ENCODE measurements around the gene GPR108. TPM values are rescaled to one million over a fixed set of nuclear protein-coding genes. Genes with fewer than 3 reads are reported as not detected.

GPR108 gene
- total and polyA plus RNA-seq, 2 of the 8 experiments (the other 6 are each of a cell fraction or from before 2014, with no cell fraction given): 34.9 to 46.0 TPM

DNA sequence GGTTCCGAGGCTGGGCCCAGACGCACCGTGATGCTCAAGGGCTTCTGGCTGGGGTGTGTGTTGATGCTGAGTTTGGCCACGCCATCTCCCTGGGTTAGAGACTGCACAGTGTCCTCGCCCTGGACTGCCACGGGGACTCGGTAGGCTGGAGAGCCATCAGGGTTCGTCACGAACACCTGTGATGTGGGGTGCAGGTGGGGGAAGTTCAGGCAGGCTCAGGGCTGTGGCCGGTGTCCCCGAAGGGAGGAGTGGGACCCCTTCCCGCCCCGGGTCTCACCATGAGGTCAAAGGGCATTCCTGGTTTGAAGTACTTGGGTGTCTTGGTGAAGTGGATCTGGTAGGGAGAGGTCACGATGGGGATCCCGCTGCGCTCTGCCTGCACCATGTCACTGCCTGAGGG, 25.1 kb downstream of the GPR108 start:
- no peak overlapping the region for H2AK5ac ChIP-seq (ENCODE audit: low read depth, low read length)
- H2BK15ac ChIP-seq (ENCODE audit: low read length): no peak overlapping the region
- no peak overlapping the region for H3K56ac ChIP-seq (replicated peaks; ENCODE audit: insufficient read length, low read depth, low read length)
- FAIRE-seq: no peak
- no peak overlapping the region for H2AFZ ChIP-seq (ENCODE audit: low read length)
- no peak overlapping the region for H3K27ac ChIP-seq (ENCODE audit: low read depth, low read length)
- DNase-seq (ENCODE audit: low read depth in 1 of 2, low spot score in 2 of 2): no peak
- H2BK120ac ChIP-seq (replicated peaks; ENCODE audit: low read depth, low read length): no peak overlapping the region
- no peak overlapping the region for H3K4me3 ChIP-seq (ENCODE audit: extremely low read depth in 1 of 4, insufficient read depth in 2 of 4, low read depth in 3 of 4, low read length in 4 of 4)
- H3K14ac ChIP-seq (ENCODE audit: insufficient read length): no peak overlapping the region
- ChIA-PET CTCF (ENCODE audit: partially characterized antibody) (interaction anchor here (1.2 kb wide), 1 partner anchor 25 kb away, joined by 3 read pairs; the partner anchor contains the start of gene GPR108), POLR2A (ENCODE audit: partially characterized antibody) (no interaction called here)
- no peak overlapping the region for H3K18ac ChIP-seq (ENCODE audit: extremely low read depth, low read length)
- peaks cover 0 to 12% (median 2%) of the 10 kb centered on the region in 4 experiments; a peak in 4 of 7 replicates for H3K4me1 ChIP-seq (replicated peaks in 1 of 4; ENCODE audit: control insufficient read depth in 3 of 4, insufficient read depth in 4 of 4, low read length in 3 of 4)
- H4K8ac ChIP-seq (ENCODE audit: extremely low read depth, insufficient read depth, low read length): no peak overlapping the region
- no peak overlapping the region for H3K23ac ChIP-seq (ENCODE audit: insufficient read length)
- no peak overlapping the region for H2BK12ac ChIP-seq (ENCODE audit: low read depth, low read length)
- H4K20me1 ChIP-seq (replicated peaks in 1 of 2; ENCODE audit: control insufficient read depth in 1 of 2, insufficient read depth in 2 of 2, low read length in 2 of 2): peaks cover 0 to under 1% of the 10 kb centered on the region in 2 experiments
- peaks cover 9% of the 10 kb centered on the region for H3K23me2 ChIP-seq (ENCODE audit: low read depth, low read length)
- H4K5ac ChIP-seq (ENCODE audit: insufficient read length, low read depth, low read length): no peak overlapping the region
- TF ChIP-seq, protein P1, sequence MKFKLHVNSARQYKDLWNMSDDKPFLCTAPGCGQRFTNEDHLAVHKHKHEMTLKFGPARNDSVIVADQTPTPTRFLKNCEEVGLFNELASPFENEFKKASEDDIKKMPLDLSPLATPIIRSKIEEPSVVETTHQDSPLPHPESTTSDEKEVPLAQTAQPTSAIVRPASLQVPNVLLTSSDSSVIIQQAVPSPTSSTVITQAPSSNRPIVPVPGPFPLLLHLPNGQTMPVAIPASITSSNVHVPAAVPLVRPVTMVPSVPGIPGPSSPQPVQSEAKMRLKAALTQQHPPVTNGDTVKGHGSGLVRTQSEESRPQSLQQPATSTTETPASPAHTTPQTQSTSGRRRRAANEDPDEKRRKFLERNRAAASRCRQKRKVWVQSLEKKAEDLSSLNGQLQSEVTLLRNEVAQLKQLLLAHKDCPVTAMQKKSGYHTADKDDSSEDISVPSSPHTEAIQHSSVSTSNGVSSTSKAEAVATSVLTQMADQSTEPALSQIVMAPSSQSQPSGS (IDR thresholded peaks at IDR 0.05; ENCODE audit: low read length): no peak
- TF ChIP-seq GABPA (IDR thresholded peaks at IDR 0.05; ENCODE audit: borderline replicate concordance, insufficient read depth, low read length) (no peak), SUZ12 (IDR thresholded peaks at IDR 0.05; ENCODE audit: low read length) (no peak), HDAC2 (IDR thresholded peaks at IDR 0.05; ENCODE audit: borderline replicate concordance in 1 of 2, low read depth in 2 of 2, low read length in 2 of 2) (no peak)
- H3K9me3 ChIP-seq (ENCODE audit: insufficient read depth in 2 of 2, low read depth in 1 of 2, low read length in 1 of 2): no peaks in the 10 kb centered on the region
- peaks cover 0 to 22% (median 18%) of the 10 kb centered on the region in 4 experiments; a peak in 6 of 7 replicates for H3K27me3 ChIP-seq (replicated peaks in 1 of 4; ENCODE audit: control insufficient read depth in 3 of 4, extremely low read depth in 1 of 4, insufficient read depth in 3 of 4, low read length in 3 of 4)
- H2BK20ac ChIP-seq (ENCODE audit: low read length): no peak overlapping the region
- WGBS, 2 experiments (ENCODE audit: extremely low coverage in 1 of 2, insufficient coverage in 1 of 2, insufficient read length in 1 of 2, insufficient replicate concordance in 2 of 2, low coverage in 1 of 2, low lambda C conversion rate in 2 of 2, missing lambda C conversion rate in 1 of 2): 89% methylated on average over 14 of the region's 16 CpGs; no CpG with 5 or more reads in 1 of the 2 experiments
- H3K9ac ChIP-seq (replicated peaks in 1 of 4; ENCODE audit: extremely low read depth in 1 of 4, low read depth in 3 of 4, low read length in 3 of 4): no peak overlapping the region
- no peaks in the 10 kb centered on the region for H3K79me1 ChIP-seq (ENCODE audit: low read depth, low read length)
- H2BK5ac ChIP-seq (ENCODE audit: low read depth, low read length): no peak overlapping the region
- no peak overlapping the region for H3K4me2 ChIP-seq (ENCODE audit: insufficient read depth in 1 of 2, low read depth in 2 of 2, low read length in 2 of 2)
- no peaks in the 10 kb centered on the region for H3K79me2 ChIP-seq (ENCODE audit: control insufficient read depth in 1 of 2, insufficient read depth in 2 of 2, low read length in 2 of 2)
- no peak overlapping the region for H4K91ac ChIP-seq (replicated peaks; ENCODE audit: insufficient read length, low read length)
- no peak overlapping the region for H3K4ac ChIP-seq (replicated peaks; ENCODE audit: insufficient read length, low read depth, low read length)
- H3K36me3 ChIP-seq (ENCODE audit: control insufficient read depth in 2 of 4, insufficient read depth in 4 of 4, low read length in 3 of 4): no peaks in the 10 kb centered on the region
